ENCODE results near the gene SLC2A13.

Gene SLC2A13

DNA sequence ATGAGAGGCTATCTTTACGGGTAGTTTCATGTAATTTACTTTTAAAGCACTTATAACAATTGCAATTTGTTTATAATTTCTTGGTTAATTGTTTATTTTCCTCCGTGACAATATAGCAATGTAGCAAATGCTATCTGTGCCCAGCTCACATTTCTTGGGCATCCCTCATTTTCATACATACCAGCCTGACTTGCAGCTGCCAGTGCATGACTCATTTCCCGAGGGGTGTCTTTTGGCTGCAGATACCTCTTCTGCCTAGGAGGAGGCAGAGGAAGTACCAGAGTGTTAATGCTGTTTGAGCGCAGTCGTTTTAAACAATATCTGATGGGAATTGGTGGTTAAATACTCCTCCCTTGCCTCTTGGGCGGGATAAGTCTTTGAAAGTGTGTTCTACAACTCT lies 382.1 kb downstream of the SLC2A13 start:
- peak; percentile 27 for DNase-seq

DNA sequence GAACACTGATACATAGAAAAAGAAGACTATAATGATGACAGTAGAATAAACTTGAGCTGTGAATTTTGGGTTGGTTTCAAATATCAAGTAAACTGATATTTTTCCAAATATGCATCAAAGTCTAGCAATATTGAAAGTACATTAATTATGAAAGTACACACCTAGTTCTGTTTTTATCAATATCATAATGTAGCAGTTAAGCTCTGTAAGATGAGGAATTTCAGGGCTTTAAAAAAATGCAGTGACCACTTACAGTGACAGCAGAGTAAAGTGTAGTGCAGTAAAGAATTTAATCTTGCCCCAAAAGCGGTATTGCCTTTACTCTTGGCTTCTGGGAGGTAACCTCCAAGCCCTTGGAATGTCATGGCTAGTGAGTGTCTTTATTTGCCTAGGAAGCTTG lies 383.4 kb downstream of the SLC2A13 start:
- no peak for DNase-seq

DNA sequence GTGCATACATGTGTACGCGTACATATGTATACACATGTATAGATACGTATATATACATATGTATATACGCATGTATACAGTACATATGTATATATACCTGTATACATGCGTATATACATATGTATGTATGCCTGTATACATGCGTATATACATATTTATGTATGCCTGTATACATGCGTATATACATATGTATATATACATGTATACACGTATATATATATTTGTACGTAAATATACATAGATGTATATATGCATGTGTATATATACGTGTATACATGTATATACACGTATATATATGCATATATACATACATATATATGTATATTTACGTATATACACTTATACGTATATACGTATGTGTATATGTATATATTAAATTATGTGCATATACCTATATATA lies 392.3 kb downstream of the SLC2A13 start:
- DNase-seq: no peak

DNA sequence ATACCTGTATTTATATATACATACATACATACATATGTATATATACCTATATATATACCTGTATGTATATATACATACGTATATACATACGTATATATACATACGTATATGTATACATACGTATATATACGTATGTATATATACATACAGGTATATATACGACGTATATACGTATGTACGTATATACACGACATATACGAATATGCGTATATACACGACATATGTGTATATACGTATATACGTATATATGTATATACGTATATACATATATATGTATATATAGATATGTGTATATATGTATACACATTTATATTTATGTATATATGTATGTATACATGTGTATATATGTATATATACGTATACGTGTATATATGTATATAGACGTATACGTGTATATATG lies 393.5 kb downstream of the SLC2A13 start:
- no peak for DNase-seq

Measured in fibroblast of skin of scalp (primary cell).